SK-N-SH (cell line): ENCODE measurements around the gene CLVS2. TPM values are rescaled to one million over a fixed set of nuclear protein-coding genes. Genes with fewer than 3 reads are reported as not detected.

Experiments
- CTCF ChIA-PET: fragments of 300-600, 350-600 bp; formaldehyde crosslinking; extraction: SDS; loops from one replicate; lab custom pipeline; 2021; lab: Yijun Ruan, JAX
- POLR2A ChIA-PET: fragments of 350-600 bp; sonication (Branson Sonifier 250); formaldehyde crosslinking; extraction: SDS; loops from one replicate; lab custom pipeline; 2020; ENCODE audit warnings: antibody characterized with exemption, inconsistent platforms; lab: Yijun Ruan, JAX
- DNase-seq: peaks from one replicate; pipeline ENCODE4 v3.0.0; 2012
- H2AFZ ChIP-seq: fragments of 200-600 bp; sonication (generic); 2 replicates; pipeline ENCODE4 v1.8.1; 2016; ENCODE audit warnings: antibody characterized with exemption, mild to moderate bottlenecking, low read depth
- H3F3A ChIP-seq: fragments of 200-600 bp; sonication (generic); replicated peaks from 2 replicates; pipeline ENCODE3; 2016; ENCODE audit warnings: antibody characterized with exemption, mild to moderate bottlenecking; ENCODE audit not compliant: insufficient read depth
- H3K27ac ChIP-seq, 2 experiments: fragments of 200-500 bp in 1 of 2; fragments of 200-600 bp in 1 of 2; sonication (Bioruptor generic) in 1 of 2; sonication (generic), shearing (Covaris generic) in 1 of 2; 2 replicates each; pipeline versions ENCODE4 v1.5.1 to v1.6.1; 2014 to 2016; ENCODE audit warnings: low read depth in 2 of 2, inconsistent platforms in 1 of 2, low read length in 1 of 2, mild to moderate bottlenecking in 1 of 2, mixed read lengths in 1 of 2
- H3K27me3 ChIP-seq: fragments of 200-600 bp; sonication (generic), shearing (Covaris generic); 2 replicates; pipeline ENCODE4 v1.6.1; 2016; ENCODE audit warnings: mixed run types; ENCODE audit not compliant: insufficient read depth
- H3K36me3 ChIP-seq, 2 experiments: fragments of 200-500 bp in 1 of 2; fragments of 200-600 bp in 1 of 2; sonication (Bioruptor generic) in 1 of 2; sonication (generic) in 1 of 2; replicated peaks in 1 of 2; 2 replicates each; pipeline versions ENCODE3 to v1.5.1; 2014 to 2016; ENCODE audit warnings: low read length in 1 of 2, mild to moderate bottlenecking in 1 of 2; ENCODE audit not compliant: insufficient read depth in 2 of 2, control insufficient read depth in 1 of 2
- H3K4me1 ChIP-seq, 2 experiments: fragments of 200-500 bp in 1 of 2; fragments of 200-600 bp in 1 of 2; sonication (Bioruptor generic) in 1 of 2; sonication (generic), shearing (Covaris generic) in 1 of 2; 2 replicates each; pipeline versions ENCODE4 v1.5.1 to v1.6.1; 2014 to 2016; ENCODE audit warnings: low read depth in 1 of 2, low read length in 1 of 2, mixed run types in 1 of 2; ENCODE audit not compliant: insufficient read depth in 2 of 2, control insufficient read depth in 1 of 2
- H3K4me2 ChIP-seq: fragments of 200-600 bp; sonication (generic), shearing (Covaris generic); 2 replicates; pipeline ENCODE4 v1.6.1; 2017; ENCODE audit warnings: mixed run types
- H3K4me3 ChIP-seq, 2 experiments: fragments of 200-500 bp in 1 of 2; fragments of 200-600 bp in 1 of 2; sonication (Bioruptor generic) in 1 of 2; sonication (generic), shearing (Covaris generic) in 1 of 2; 2 replicates each; pipeline versions ENCODE4 v1.5.1 to v1.8.1; 2014 to 2016; ENCODE audit warnings: low read depth in 2 of 2, inconsistent platforms in 1 of 2, low read length in 1 of 2, mild to moderate bottlenecking in 1 of 2, mixed read lengths in 1 of 2, moderate library complexity in 1 of 2
- H3K79me2 ChIP-seq: fragments of 200-600 bp; sonication (generic); 2 replicates; pipeline ENCODE4 v1.8.1; 2017; ENCODE audit warnings: mild to moderate bottlenecking; ENCODE audit not compliant: insufficient read depth
- H3K9ac ChIP-seq: fragments of 200-600 bp; sonication (generic); 2 replicates; pipeline ENCODE4 v1.6.1; 2017; ENCODE audit warnings: mixed run types
- H3K9me2 ChIP-seq: fragments of 200-600 bp; sonication (generic); 2 replicates; pipeline ENCODE4 v1.6.1; 2017; ENCODE audit warnings: mixed run types
- H3K9me3 ChIP-seq: fragments of 200-600 bp; sonication (generic); 2 replicates; pipeline ENCODE4 v1.6.1; 2017; ENCODE audit warnings: mixed run types, mild to moderate bottlenecking, moderate library complexity
- H4K20me1 ChIP-seq: fragments of 200-600 bp; sonication (generic); 2 replicates; pipeline ENCODE4 v1.6.1; 2017; ENCODE audit warnings: mild to moderate bottlenecking, mixed run types; ENCODE audit not compliant: insufficient read depth
- ELF1 ChIP-seq: IDR thresholded peaks from 2 replicates; pipeline ENCODE4 v1.4.0; 2012
- EP300 ChIP-seq, 2 experiments: IDR thresholded peaks; 2 replicates each; pipeline versions ENCODE4 v1.4.0 to v1.6.1; 2012; ENCODE audit warnings: borderline replicate concordance in 1 of 2, low read depth in 1 of 2, low read length in 1 of 2
- EZH2phosphoT487 ChIP-seq: fragments of 200-600 bp; sonication (generic); IDR thresholded peaks from 2 replicates; pipeline ENCODE4 v1.6.1; 2017; ENCODE audit warnings: low read depth, mixed run types, mild to moderate bottlenecking, antibody characterized with exemption, moderate library complexity, borderline replicate concordance
- FOXM1 ChIP-seq: IDR thresholded peaks from 2 replicates; pipeline ENCODE4 v1.4.0; 2012; ENCODE audit warnings: low read depth, mild to moderate bottlenecking
- GATA2 ChIP-seq: sonication (generic); formaldehyde crosslinking; IDR thresholded peaks from 2 replicates; pipeline ENCODE4 v1.5.0; 2020; ENCODE audit warnings: mild to moderate bottlenecking, missing genetic modification reagents
- JUND ChIP-seq: IDR thresholded peaks from 2 replicates; pipeline ENCODE4 v1.4.0; 2012
- MEF2A ChIP-seq: IDR thresholded peaks from 2 replicates; pipeline ENCODE4 v1.4.0; 2012; ENCODE audit warnings: low read depth, borderline replicate concordance
- NFIC ChIP-seq: IDR thresholded peaks from 2 replicates; pipeline ENCODE4 v1.4.0; 2012; ENCODE audit warnings: borderline replicate concordance
- RAD21 ChIP-seq: IDR thresholded peaks from 2 replicates; pipeline ENCODE4 v1.6.1; 2012; ENCODE audit warnings: mild to moderate bottlenecking, low read length
- REST ChIP-seq: IDR thresholded peaks from 2 replicates; pipeline ENCODE4 v1.6.1; 2012; ENCODE audit warnings: mild to moderate bottlenecking, low read depth, low read length, moderate library complexity
- SMC3 ChIP-seq: IDR thresholded peaks from 2 replicates; pipeline ENCODE4 v1.6.1; 2012; ENCODE audit warnings: low read depth, low read length, improper control_type of control experiment
- TAF1 ChIP-seq: IDR thresholded peaks from 2 replicates; pipeline ENCODE4 v1.6.1; 2012; ENCODE audit warnings: low read depth, mild to moderate bottlenecking, low read length, moderate library complexity, borderline replicate concordance
- TCF12 ChIP-seq: IDR thresholded peaks from 2 replicates; pipeline ENCODE4 v1.4.0; 2012
- USF2 ChIP-seq: fragments of 150-350 bp; IDR thresholded peaks from 2 replicates; pipeline ENCODE4 v1.6.1; 2017; ENCODE audit warnings: antibody characterized with exemption, low read length, low read depth, borderline replicate concordance
- YY1 ChIP-seq: IDR thresholded peaks from 2 replicates; pipeline ENCODE4 v1.4.0; 2012; ENCODE audit warnings: low read depth, mild to moderate bottlenecking
- WGBS: methylation state at CpG from one replicate; pipeline ENCODE4 v1.1.6; 2017; ENCODE audit warnings: low lambda C conversion rate; 5-methylcytosine and 5-hydroxymethylcytosine counted together
- polyA plus RNA-seq, 3 experiments: library from polyadenylated mRNA; depleted of rRNA; stranded (reverse); fragments of >200 nt; gene quantifications; 2 replicates each; pipeline ENCODE4 v1.2.3, GENCODE V29; 2012

CLVS2 gene
- polyA plus RNA-seq, 1 of the 3 experiments (the other 2 are of a cell fraction) = 0.05 TPM

- H3K27me3 ChIP-seq = peaks cover 23% of the 10 kb centered on the region; the same call in 1 of the 2 replicates
- no peaks in the 10 kb centered on the region for H3F3A ChIP-seq
- 84% methylated on average over 10 of the region's 13 CpGs for WGBS
- H3K27ac ChIP-seq = no peak overlapping the region; a peak in 1 of 4 replicates
- H3K9me2 ChIP-seq = no peaks in the 10 kb centered on the region
- TF ChIP-seq ELF1 (no peak), MEF2A (no peak), YY1 (no peak), USF2 (no peak), EZH2phosphoT487 (no peak), TCF12 (no peak), RAD21 (no peak), JUND (no peak), TAF1 (no peak), REST (no peak), EP300 (IDR thresholded peaks at IDR 0.05; ENCODE audit: borderline replicate concordance in 1 of 2, low read depth in 1 of 2, low read length in 1 of 2) (no peak), FOXM1 (no peak), SMC3 (no peak), GATA2 (CRISPR knock-in tag) (no peak), NFIC (no peak)
- POLR2A ChIA-PET = no interaction called here
- H3K4me1 ChIP-seq = peaks cover 0 to 6% of the 10 kb centered on the region in 2 experiments; a peak in 2 of 4 replicates
- CTCF ChIA-PET = interaction anchor here (1.1 to 1.8 kb wide), 3 partner anchors 50 to 159 kb away, joined by 3 to 6 read pairs (median 4); no protein-coding TSS in a partner anchor
- no peaks in the 10 kb centered on the region for H4K20me1 ChIP-seq
- peak; percentile 16 for DNase-seq
- peak overlapping the region in 1 of 2 experiments; percentile 58; a peak in 1 of 4 replicates for H3K4me3 ChIP-seq
- no peak overlapping the region for H3K4me2 ChIP-seq
- no peak overlapping the region for H3K9ac ChIP-seq
- H3K36me3 ChIP-seq = no peaks in the 10 kb centered on the region
- no peaks in the 10 kb centered on the region for H3K9me3 ChIP-seq
- H2AFZ ChIP-seq = no peak overlapping the region
- no peaks in the 10 kb centered on the region for H3K79me2 ChIP-seq
Measured at GRCh38 chr6:122997541-122998150, 1.6 kb downstream of the CLVS2 start.
